A673 (cell line): Measurements from ENCODE around the gene DDX39B.

Experiments used
- EZH2 ChIP-seq: fragments of 200-600 bp; sonication (generic); IDR thresholded peaks from 2 replicates; pipeline ENCODE4 v1.6.1; 2017; ENCODE audit warnings: borderline replicate concordance, low read depth, mild to moderate bottlenecking, mixed read lengths, antibody characterized with exemption, low read length; ENCODE audit not compliant: poor library complexity, severe bottlenecking
- TF ChIP-seq, protein P1 (sequence below): fragments of 300-800, 200-600 bp; sonication (generic); conservative IDR thresholded peaks from 2 replicates; pipeline ENCODE4 v1.5.1; 2017; ENCODE audit warnings: low read depth, mild to moderate bottlenecking, antibody characterized with exemption, low read length, moderate library complexity, mixed read lengths

DNA sequence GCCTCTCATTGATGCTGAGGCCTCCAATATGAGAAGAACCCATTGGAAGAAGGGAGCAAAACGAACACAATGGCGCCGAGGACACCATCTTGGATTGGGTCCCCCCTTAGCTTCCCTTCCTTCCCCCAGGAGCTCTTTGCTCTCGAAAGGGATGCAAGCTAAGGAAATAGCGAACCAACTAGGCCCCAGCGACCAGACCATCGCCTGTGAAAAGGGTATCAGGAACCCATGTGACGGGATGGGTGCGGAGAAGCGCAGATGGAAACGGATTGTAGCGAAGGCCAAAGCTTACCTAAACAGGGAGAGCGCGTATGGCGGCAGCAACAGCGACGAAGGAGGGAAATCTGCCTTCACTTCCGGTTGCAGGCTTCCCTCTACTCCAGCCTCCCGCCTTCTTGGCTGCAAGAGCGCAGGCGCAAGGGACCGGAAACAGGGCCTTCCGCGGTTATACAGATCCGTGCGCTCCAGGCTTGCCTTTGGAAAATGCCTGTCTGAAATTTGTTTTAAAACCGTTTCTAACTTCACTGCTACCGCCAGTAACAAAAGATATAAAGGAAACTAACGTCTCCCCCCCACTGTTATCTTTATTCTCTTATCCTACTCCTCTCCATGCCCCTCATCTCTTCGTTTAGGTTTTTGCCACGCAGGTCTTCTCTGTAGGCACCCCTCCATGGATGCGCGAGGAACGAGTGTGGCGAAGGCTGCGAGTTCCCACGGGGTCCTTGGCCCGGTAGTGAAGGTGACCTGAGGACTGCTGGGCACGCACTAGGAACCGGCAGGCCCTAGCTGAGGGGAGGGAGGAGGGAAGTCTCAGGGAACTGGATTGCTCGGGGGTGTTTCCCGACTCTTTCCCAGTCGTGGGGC, at the start of gene DDX39B:
- TF ChIP-seq, protein P1, sequence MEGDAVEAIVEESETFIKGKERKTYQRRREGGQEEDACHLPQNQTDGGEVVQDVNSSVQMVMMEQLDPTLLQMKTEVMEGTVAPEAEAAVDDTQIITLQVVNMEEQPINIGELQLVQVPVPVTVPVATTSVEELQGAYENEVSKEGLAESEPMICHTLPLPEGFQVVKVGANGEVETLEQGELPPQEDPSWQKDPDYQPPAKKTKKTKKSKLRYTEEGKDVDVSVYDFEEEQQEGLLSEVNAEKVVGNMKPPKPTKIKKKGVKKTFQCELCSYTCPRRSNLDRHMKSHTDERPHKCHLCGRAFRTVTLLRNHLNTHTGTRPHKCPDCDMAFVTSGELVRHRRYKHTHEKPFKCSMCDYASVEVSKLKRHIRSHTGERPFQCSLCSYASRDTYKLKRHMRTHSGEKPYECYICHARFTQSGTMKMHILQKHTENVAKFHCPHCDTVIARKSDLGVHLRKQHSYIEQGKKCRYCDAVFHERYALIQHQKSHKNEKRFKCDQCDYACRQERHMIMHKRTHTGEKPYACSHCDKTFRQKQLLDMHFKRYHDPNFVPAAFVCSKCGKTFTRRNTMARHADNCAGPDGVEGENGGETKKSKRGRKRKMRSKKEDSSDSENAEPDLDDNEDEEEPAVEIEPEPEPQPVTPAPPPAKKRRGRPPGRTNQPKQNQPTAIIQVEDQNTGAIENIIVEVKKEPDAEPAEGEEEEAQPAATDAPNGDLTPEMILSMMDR: no peak
- no peak for TF ChIP-seq EZH2
